Measurements from ENCODE around the gene RAPGEF2.

The RAPGEF2 gene

GRCh38 chr4:159303435-159303834 is 200.6 kb downstream of the RAPGEF2 start:
- no peaks in the 10 kb centered on the region for H3K27me3 ChIP-seq (ENCODE audit: control insufficient read depth, low read length)
- H3K4me1 ChIP-seq (ENCODE audit: control insufficient read depth, low read length) = no peaks in the 10 kb centered on the region
- TF ChIP-seq CTCF (IDR thresholded peaks at IDR 0.05; ENCODE audit: low read depth, low read length, poor library complexity, severe bottlenecking) (no peak), EZH2phosphoT487 (IDR thresholded peaks at IDR 0.05; ENCODE audit: borderline replicate concordance, low read length) (no peak)
- H3K4me2 ChIP-seq (ENCODE audit: low read length) = no peak overlapping the region
- no peaks in the 10 kb centered on the region for H3K36me3 ChIP-seq (ENCODE audit: control insufficient read depth, low read length)
- no peak overlapping the region for H3K4me3 ChIP-seq (ENCODE audit: low read length)
- no peaks in the 10 kb centered on the region for H3F3A ChIP-seq (ENCODE audit: control insufficient read depth, insufficient read depth)
- H3K9me2 ChIP-seq (replicated peaks; ENCODE audit: control insufficient read depth, low read length) = no peaks in the 10 kb centered on the region
- H3K27ac ChIP-seq (ENCODE audit: low read depth, low read length) = no peak overlapping the region
- H4K20me1 ChIP-seq (ENCODE audit: control insufficient read depth, insufficient read depth, low read depth, low read length) = no peaks in the 10 kb centered on the region
- no peaks in the 10 kb centered on the region for H3K9me3 ChIP-seq (ENCODE audit: control insufficient read depth, insufficient read depth, low read length)
- no peaks in the 10 kb centered on the region for H3K79me2 ChIP-seq (ENCODE audit: control insufficient read depth, low read length)

- Histone ChIP-seq H3K4me2 (ENCODE audit: low read length) (no peak overlapping the region), H3K9me2 (replicated peaks; ENCODE audit: control insufficient read depth, low read length) (no peaks in the 10 kb centered on the region), H3K9me3 (ENCODE audit: control insufficient read depth, insufficient read depth, low read length) (no peaks in the 10 kb centered on the region), H3K79me2 (ENCODE audit: control insufficient read depth, low read length) (no peaks in the 10 kb centered on the region), H3K4me1 (ENCODE audit: control insufficient read depth, low read length) (no peaks in the 10 kb centered on the region), H3K4me3 (ENCODE audit: low read length) (no peak overlapping the region), H3F3A (ENCODE audit: control insufficient read depth, insufficient read depth) (no peaks in the 10 kb centered on the region), H3K27me3 (ENCODE audit: control insufficient read depth, low read length) (no peaks in the 10 kb centered on the region), H3K36me3 (ENCODE audit: control insufficient read depth, low read length) (no peaks in the 10 kb centered on the region), H4K20me1 (ENCODE audit: control insufficient read depth, insufficient read depth, low read depth, low read length) (no peaks in the 10 kb centered on the region), H3K27ac (ENCODE audit: low read depth, low read length) (no peak overlapping the region)
- TF ChIP-seq CTCF (IDR thresholded peaks at IDR 0.05; ENCODE audit: low read depth, low read length, poor library complexity, severe bottlenecking) (no peak), EZH2phosphoT487 (IDR thresholded peaks at IDR 0.05; ENCODE audit: borderline replicate concordance, low read length) (no peak)
These were observed 202.2 kb downstream of the RAPGEF2 start for GRCh38 chr4:159305129-159305528.

- Histone ChIP-seq H3K27ac (ENCODE audit: low read depth, low read length) (no peak overlapping the region), H3K9me3 (ENCODE audit: control insufficient read depth, insufficient read depth, low read length) (no peaks in the 10 kb centered on the region), H3K4me2 (ENCODE audit: low read length) (no peak overlapping the region), H3F3A (ENCODE audit: control insufficient read depth, insufficient read depth) (no peaks in the 10 kb centered on the region), H3K4me3 (ENCODE audit: low read length) (no peak overlapping the region), H3K27me3 (ENCODE audit: control insufficient read depth, low read length) (no peaks in the 10 kb centered on the region), H3K9me2 (replicated peaks; ENCODE audit: control insufficient read depth, low read length) (no peaks in the 10 kb centered on the region), H3K36me3 (ENCODE audit: control insufficient read depth, low read length) (no peaks in the 10 kb centered on the region), H3K4me1 (ENCODE audit: control insufficient read depth, low read length) (no peaks in the 10 kb centered on the region), H4K20me1 (ENCODE audit: control insufficient read depth, insufficient read depth, low read depth, low read length) (no peaks in the 10 kb centered on the region), H3K79me2 (ENCODE audit: control insufficient read depth, low read length) (no peaks in the 10 kb centered on the region)
- no peak for TF ChIP-seq EZH2phosphoT487 (IDR thresholded peaks at IDR 0.05; ENCODE audit: borderline replicate concordance, low read length)
- no peak for TF ChIP-seq CTCF (IDR thresholded peaks at IDR 0.05; ENCODE audit: low read depth, low read length, poor library complexity, severe bottlenecking)
These were observed 205.1 kb downstream of the RAPGEF2 start for GRCh38 chr4:159307929-159308328.
